ENCODE results near the gene SC5D.

Gene SC5D

DNA sequence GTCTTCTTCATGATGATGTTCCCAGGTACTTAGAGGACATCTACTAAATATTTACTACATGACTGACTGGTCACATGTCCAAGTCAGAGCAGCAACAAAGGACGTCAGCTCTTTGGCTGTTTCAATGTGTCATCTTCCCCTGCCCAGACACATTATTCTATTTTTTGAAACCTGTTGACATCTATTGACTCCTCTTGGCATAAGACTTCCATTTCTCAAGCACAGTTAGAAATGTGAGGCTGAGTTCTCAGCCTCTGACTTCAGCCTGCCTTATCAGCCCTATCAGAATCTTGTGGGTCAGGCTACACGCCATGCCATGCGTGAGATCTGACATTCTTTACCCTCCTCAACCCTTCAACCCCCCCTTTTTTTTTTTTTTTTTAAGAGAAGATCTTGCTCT lies 63.8 kb downstream of the SC5D start:
- no peak for DNase-seq (ENCODE audit: low read depth)

All from stimulated activated CD8-positive, alpha-beta memory T cell treated with anti-CD3 and anti-CD28 coated beads, Interleukin-12 subunit alpha, Interleukin-12 subunit beta, amount 100 ng/mL, for 4 hours (primary cell).